Epithelial cell of proximal tubule (primary cell): ENCODE measurements around the gene LMOD1. TPM values are rescaled to one million over a fixed set of nuclear protein-coding genes. Genes with fewer than 3 reads are reported as not detected.

Experiments
- DNase-seq: peaks from one replicate; pipeline ENCODE4 v3.0.0-alpha.2; 2011; ENCODE audit warnings: low read depth
- H3K4me3 ChIP-seq: 2 replicates; pipeline ENCODE4 v1.5.1; 2011; ENCODE audit warnings: low read depth, mild to moderate bottlenecking, low read length
- total RNA-seq: library from RNA; depleted of rRNA; stranded (reverse); fragments of >200 nt; gene quantifications from 2 replicates; pipeline ENCODE4 v1.2.3, GENCODE V29; 2015
- TF ChIP-seq, protein P1 (sequence below): conservative IDR thresholded peaks from 2 replicates; pipeline ENCODE4 v1.5.1; 2012; ENCODE audit warnings: low read depth, mild to moderate bottlenecking, low read length

LMOD1 gene
- total RNA-seq, 1 donor from 2014 or later, result not detected

GRCh38 chr1:201883266-201883665 lies 63.1 kb downstream of the LMOD1 start:
- no peak overlapping the region for H3K4me3 ChIP-seq
- no peak for DNase-seq
- TF ChIP-seq, protein P1, sequence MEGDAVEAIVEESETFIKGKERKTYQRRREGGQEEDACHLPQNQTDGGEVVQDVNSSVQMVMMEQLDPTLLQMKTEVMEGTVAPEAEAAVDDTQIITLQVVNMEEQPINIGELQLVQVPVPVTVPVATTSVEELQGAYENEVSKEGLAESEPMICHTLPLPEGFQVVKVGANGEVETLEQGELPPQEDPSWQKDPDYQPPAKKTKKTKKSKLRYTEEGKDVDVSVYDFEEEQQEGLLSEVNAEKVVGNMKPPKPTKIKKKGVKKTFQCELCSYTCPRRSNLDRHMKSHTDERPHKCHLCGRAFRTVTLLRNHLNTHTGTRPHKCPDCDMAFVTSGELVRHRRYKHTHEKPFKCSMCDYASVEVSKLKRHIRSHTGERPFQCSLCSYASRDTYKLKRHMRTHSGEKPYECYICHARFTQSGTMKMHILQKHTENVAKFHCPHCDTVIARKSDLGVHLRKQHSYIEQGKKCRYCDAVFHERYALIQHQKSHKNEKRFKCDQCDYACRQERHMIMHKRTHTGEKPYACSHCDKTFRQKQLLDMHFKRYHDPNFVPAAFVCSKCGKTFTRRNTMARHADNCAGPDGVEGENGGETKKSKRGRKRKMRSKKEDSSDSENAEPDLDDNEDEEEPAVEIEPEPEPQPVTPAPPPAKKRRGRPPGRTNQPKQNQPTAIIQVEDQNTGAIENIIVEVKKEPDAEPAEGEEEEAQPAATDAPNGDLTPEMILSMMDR, result no peak

- no peak for DNase-seq
- TF ChIP-seq, protein P1, result peak; percentile 16
- H3K4me3 ChIP-seq, result no peak overlapping the region
These were observed 63.6 kb downstream of the LMOD1 start for GRCh38 chr1:201882665-201883132.

DNA sequence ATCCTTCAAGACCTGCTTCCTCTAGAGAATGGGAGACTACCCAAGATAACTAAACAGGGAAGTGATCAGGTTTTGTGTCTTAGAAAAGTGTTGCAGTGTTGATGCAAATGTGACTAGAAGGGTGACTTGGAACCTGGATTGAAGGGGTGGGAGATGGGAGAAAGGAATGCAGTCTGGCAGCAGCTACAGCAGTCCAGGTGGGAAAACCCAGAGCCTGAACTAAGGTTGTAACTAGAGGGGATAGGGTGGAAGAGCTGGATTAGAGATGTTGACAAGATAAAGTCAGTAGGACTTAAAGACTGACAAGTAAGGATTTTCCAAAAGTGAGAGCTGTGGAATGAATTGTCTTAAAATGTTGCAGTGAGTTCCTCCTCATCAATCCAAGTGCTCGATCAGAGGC lies 64.7 kb downstream of the LMOD1 start:
- no peak for DNase-seq
- TF ChIP-seq, protein P1, result no peak
- no peak overlapping the region for H3K4me3 ChIP-seq

GRCh38 chr1:201880928-201881571 lies 65.3 kb downstream of the LMOD1 start:
- H3K4me3 ChIP-seq, result no peak overlapping the region
- no peak for DNase-seq
- TF ChIP-seq, protein P1, result no peak

GRCh38 chr1:201877877-201878401 lies 68.4 kb downstream of the LMOD1 start:
- no peak overlapping the region for H3K4me3 ChIP-seq
- no peak for DNase-seq
- TF ChIP-seq, protein P1, result peak; percentile 71

DNA sequence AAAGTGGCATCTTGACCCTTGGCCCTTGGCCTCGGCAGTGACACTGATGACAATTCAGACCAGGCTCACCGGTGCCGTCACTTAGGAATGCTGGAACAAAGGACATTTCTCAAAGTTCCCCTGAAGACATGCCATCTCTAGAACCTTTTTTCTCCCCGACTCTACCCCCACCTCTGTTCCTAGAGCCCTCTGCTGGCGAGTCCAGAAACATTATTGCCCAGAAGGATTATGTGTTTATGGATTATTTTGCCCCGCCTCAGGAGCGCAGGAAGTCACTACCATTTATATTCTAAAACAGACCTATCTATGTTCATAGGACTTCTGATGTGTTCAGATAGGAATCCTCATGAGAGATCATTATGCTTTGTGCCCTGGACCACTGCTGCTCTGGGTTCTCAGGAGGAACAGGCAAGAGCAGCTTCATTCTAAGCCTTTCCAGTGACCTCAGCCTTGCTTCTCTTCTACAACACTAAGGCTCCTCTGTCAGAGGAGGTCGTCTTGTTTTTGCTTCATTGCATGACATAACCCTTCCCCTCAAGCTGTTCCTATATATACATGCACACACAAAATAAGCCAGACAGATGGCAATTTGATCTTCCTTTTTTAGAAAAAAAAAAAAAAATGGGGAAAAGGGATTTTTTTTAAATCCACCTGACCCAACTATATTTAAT lies 70.1 kb downstream of the LMOD1 start:
- H3K4me3 ChIP-seq, result no peak overlapping the region
- no peak for DNase-seq
- TF ChIP-seq, protein P1, result peak; percentile 54

DNA sequence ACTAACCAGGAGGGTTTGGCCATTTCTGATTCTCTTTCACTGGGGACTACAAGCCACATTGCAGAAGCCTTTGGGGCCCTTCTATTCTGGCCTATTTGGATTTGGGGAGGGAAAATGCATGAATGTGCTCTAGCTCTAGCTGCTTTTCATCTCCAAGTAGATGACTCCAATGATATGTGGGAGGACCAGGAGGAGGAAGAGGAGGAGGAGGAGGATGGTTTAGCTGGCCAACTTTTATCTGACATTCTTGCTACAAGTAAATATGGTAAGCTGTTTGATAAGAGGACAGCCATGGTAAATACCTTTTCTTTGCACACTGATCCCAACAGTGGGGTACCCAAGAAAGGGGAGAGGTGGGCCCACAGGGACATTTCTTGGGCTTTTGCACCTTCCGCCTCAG lies 71.7 kb downstream of the LMOD1 start:
- DNase-seq, result no peak
- no peak overlapping the region for H3K4me3 ChIP-seq
- TF ChIP-seq, protein P1, result no peak
